ENCODE measurements around the gene SLC27A3. TPM values are rescaled to one million over a fixed set of nuclear protein-coding genes. Genes with fewer than 3 reads are reported as not detected.
"Not testable (repeated sequence)": the region's sequence is repeated elsewhere in the genome, so short reads cannot be mapped to it uniquely, and the experiment has no call there.

SLC27A3 gene
- total RNA-seq, 4 donors from 2014 or later: 15.2 to 159 (median 26.2) TPM

- Histone ChIP-seq H3K4me3 (no peak overlapping the region), H3K36me3 (peaks cover 0 to 26% (median 9%) of the 10 kb centered on the region in 4 donors), H3K4me1 (peaks cover 0 to 33% (median 17%) of the 10 kb centered on the region in 4 donors), H3K27me3 (no peaks in the 10 kb centered on the region), H3K27ac (peak overlapping the region in 3 of 4 donors; percentile 30 to 40 (median 36)), H3K9me3 (no peaks in the 10 kb centered on the region)
- in situ Hi-C loops (cut with MboI; ENCODE audit: low pct_ligation_motif_present in 1 of 4, low pct_unique_long_range_greater_than_20kb in 1 of 4, low sequenced_read_pairs in 3 of 4) (no loop called here), intact Hi-C loops (cut with DNase I; ENCODE audit: low total_unique reads) (no loop called here)
- 69% methylated on average over 5 of the region's 5 CpGs; no CpG with 5 or more reads in 1 of the 2 donors for WGBS, 2 donors (ENCODE audit: low coverage in 1 of 2)
- no peak for TF ChIP-seq CTCF (IDR thresholded peaks at IDR 0.05)
- no peak for TF ChIP-seq POLR2A (IDR thresholded peaks at IDR 0.05)
- no peak for TF ChIP-seq POLR2AphosphoS5 (IDR thresholded peaks at IDR 0.05)
- no peak for TF ChIP-seq EP300 (IDR thresholded peaks at IDR 0.05; ENCODE audit: low read depth)
- DNase-seq: no peak
Observed at GRCh38 chr1:153764310-153764709, 10.9 kb upstream of the SLC27A3 start.

- H3K27me3 ChIP-seq; H3K9me3 ChIP-seq; intact Hi-C loops (cut with DNase I; ENCODE audit: low total_unique reads); DNase-seq; H3K27ac ChIP-seq; H3K4me3 ChIP-seq; in situ Hi-C loops (cut with MboI; ENCODE audit: low pct_ligation_motif_present in 1 of 4, low pct_unique_long_range_greater_than_20kb in 1 of 4, low sequenced_read_pairs in 3 of 4): not testable (repeated sequence)
- Histone ChIP-seq H3K4me1 (peaks cover 0 to 33% (median 17%) of the 10 kb centered on the region in 4 donors), H3K36me3 (peaks cover 0 to 26% (median 9%) of the 10 kb centered on the region in 4 donors)
- 81 to 95% methylated on average over 2 to 10 of the region's 10 CpGs for WGBS, 2 donors (ENCODE audit: low coverage in 1 of 2)
Observed at GRCh38 chr1:153766663-153767062, 8.5 kb upstream of the SLC27A3 start.

- H3K4me1 ChIP-seq: peaks cover 0 to 33% (median 17%) of the 10 kb centered on the region in 4 donors
- intact Hi-C loops (cut with DNase I; ENCODE audit: low total_unique reads) (no loop called here), in situ Hi-C loops (cut with MboI; ENCODE audit: low pct_ligation_motif_present in 1 of 4, low pct_unique_long_range_greater_than_20kb in 1 of 4, low sequenced_read_pairs in 3 of 4) (no loop called here)
- TF ChIP-seq CTCF (IDR thresholded peaks at IDR 0.05): no peak
- WGBS, 2 donors (ENCODE audit: low coverage in 1 of 2): 85 to 95% methylated on average over 4 to 11 of the region's 11 CpGs
- peak overlapping the region in 3 of 4 donors; percentile 41 to 48 (median 44) for H3K27ac ChIP-seq
- DNase-seq: no peak
- no peaks in the 10 kb centered on the region for H3K9me3 ChIP-seq
- H3K36me3 ChIP-seq: peaks cover 0 to 22% (median 9%) of the 10 kb centered on the region in 4 donors
- H3K4me3 ChIP-seq: no peak overlapping the region
- no peaks in the 10 kb centered on the region for H3K27me3 ChIP-seq
Observed at GRCh38 chr1:153767519-153767918, 7.7 kb upstream of the SLC27A3 start.

GRCh38 chr1:153768316-153769181 lies 6.7 kb upstream of the SLC27A3 start:
- intact Hi-C loops (cut with DNase I; ENCODE audit: low total_unique reads): no loop called here
- H3K4me3 ChIP-seq: no peak overlapping the region
- in situ Hi-C loops (cut with MboI; ENCODE audit: low pct_ligation_motif_present in 1 of 4, low pct_unique_long_range_greater_than_20kb in 1 of 4, low sequenced_read_pairs in 3 of 4): no loop called here
- peaks cover 0 to 20% (median 7%) of the 10 kb centered on the region in 4 donors for H3K36me3 ChIP-seq
- H3K27ac ChIP-seq: peak overlapping the region; percentile 29 to 48 (median 42)
- WGBS, 2 donors (ENCODE audit: low coverage in 1 of 2): 75% methylated on average over 4 of the region's 4 CpGs; no CpG with 5 or more reads in 1 of the 2 donors
- peaks cover 0 to 30% (median 17%) of the 10 kb centered on the region in 4 donors for H3K4me1 ChIP-seq
- no peaks in the 10 kb centered on the region for H3K9me3 ChIP-seq
- peak; percentile 47 for DNase-seq
- no peaks in the 10 kb centered on the region for H3K27me3 ChIP-seq
- TF ChIP-seq POLR2AphosphoS5 (IDR thresholded peaks at IDR 0.05): peak in 1 of 3 donors; percentile 10
- TF ChIP-seq CTCF (IDR thresholded peaks at IDR 0.05): no peak
- no peak for TF ChIP-seq POLR2A (IDR thresholded peaks at IDR 0.05)
- TF ChIP-seq EP300 (IDR thresholded peaks at IDR 0.05; ENCODE audit: low read depth): no peak
